ENCODE data around the gene TRIM8.

TRIM8 gene

DNA sequence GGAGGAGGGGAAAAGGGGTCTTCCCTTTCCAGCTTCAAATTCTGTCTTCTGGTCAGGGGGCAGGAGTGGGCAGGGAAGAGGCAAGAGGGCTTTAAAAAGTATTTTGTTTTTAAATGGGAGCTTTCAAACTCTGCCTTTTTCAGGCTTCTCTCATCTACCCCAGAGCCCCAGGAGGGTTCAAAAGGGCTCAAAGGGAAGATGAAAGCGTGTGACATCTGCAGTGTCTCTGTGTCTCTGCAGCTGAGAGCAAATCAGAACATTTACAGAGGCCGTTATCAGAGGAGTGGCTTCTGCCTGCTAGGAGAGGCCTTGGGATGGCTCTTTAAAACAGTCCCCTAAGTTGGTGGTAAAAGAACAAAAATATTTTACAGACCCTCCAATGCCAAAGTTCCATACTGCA is 30.3 kb downstream of the TRIM8 start:
- H3K4me3 ChIP-seq (ENCODE audit: low read length) = no peak overlapping the region
- no peak overlapping the region for H3K4me2 ChIP-seq (ENCODE audit: low read length)

DNA sequence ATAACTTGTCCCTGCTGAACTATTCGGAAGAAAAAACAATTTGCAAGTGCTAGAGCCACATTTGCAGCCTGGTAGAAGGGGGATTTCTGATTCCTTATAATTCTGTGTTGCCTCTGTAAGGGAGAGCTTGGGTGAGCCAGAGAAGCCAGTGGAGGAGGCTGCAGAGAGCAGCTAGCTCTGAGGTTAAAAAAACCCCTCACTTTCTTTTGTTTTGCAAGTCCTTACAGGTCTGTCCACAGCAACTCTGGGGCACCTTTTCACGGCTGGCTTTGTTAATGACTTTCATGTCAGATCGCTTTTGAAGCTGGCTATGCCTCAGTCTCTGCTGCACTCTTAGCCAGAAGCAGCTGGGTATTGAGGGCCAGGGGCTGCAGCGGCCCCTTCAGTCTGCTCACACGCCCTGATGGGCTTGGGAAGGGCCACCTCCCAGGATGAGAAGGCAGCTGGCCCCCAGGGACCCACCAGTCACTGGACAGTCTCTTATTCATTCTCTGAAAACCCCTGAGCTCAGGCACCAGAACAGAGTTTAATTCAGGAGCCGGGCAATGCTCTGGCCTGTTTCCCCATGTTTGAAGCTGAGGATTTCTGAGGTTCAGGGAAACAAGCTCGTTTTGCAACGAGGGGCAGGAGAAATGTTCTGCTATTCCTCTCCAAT is 30.9 kb downstream of the TRIM8 start:
- Histone ChIP-seq H4K20me1 (ENCODE audit: control insufficient read depth, insufficient read depth, low read depth, low read length) (no peaks in the 10 kb centered on the region), H3F3A (ENCODE audit: control insufficient read depth, insufficient read depth) (peaks cover 7% of the 10 kb centered on the region), H3K4me1 (ENCODE audit: control insufficient read depth, low read length) (peaks cover 35% of the 10 kb centered on the region), H3K79me2 (ENCODE audit: control insufficient read depth, low read length) (no peaks in the 10 kb centered on the region), H3K4me3 (ENCODE audit: low read length) (peak overlapping the region; percentile 23), H3K27ac (ENCODE audit: low read depth, low read length) (no peak overlapping the region), H3K4me2 (ENCODE audit: low read length) (peak overlapping the region; percentile 44), H3K36me3 (ENCODE audit: control insufficient read depth, low read length) (no peaks in the 10 kb centered on the region), H3K9me2 (replicated peaks; ENCODE audit: control insufficient read depth, low read length) (no peaks in the 10 kb centered on the region), H3K27me3 (ENCODE audit: control insufficient read depth, low read length) (no peaks in the 10 kb centered on the region), H3K9me3 (ENCODE audit: control insufficient read depth, insufficient read depth, low read length) (no peaks in the 10 kb centered on the region)
- TF ChIP-seq EZH2phosphoT487 (IDR thresholded peaks at IDR 0.05; ENCODE audit: borderline replicate concordance, low read length) = no peak
- TF ChIP-seq, protein P1, sequence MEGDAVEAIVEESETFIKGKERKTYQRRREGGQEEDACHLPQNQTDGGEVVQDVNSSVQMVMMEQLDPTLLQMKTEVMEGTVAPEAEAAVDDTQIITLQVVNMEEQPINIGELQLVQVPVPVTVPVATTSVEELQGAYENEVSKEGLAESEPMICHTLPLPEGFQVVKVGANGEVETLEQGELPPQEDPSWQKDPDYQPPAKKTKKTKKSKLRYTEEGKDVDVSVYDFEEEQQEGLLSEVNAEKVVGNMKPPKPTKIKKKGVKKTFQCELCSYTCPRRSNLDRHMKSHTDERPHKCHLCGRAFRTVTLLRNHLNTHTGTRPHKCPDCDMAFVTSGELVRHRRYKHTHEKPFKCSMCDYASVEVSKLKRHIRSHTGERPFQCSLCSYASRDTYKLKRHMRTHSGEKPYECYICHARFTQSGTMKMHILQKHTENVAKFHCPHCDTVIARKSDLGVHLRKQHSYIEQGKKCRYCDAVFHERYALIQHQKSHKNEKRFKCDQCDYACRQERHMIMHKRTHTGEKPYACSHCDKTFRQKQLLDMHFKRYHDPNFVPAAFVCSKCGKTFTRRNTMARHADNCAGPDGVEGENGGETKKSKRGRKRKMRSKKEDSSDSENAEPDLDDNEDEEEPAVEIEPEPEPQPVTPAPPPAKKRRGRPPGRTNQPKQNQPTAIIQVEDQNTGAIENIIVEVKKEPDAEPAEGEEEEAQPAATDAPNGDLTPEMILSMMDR (IDR thresholded peaks at IDR 0.05; ENCODE audit: low read depth, low read length, poor library complexity, severe bottlenecking) = no peak

More for the DNA sequence above, 30.3 kb downstream of the TRIM8 start:
- no peak for TF ChIP-seq EZH2phosphoT487 (IDR thresholded peaks at IDR 0.05; ENCODE audit: borderline replicate concordance, low read length)
- TF ChIP-seq, protein P1 (IDR thresholded peaks at IDR 0.05; ENCODE audit: low read depth, low read length, poor library complexity, severe bottlenecking) = no peak
- H4K20me1 ChIP-seq (ENCODE audit: control insufficient read depth, insufficient read depth, low read depth, low read length) = no peaks in the 10 kb centered on the region
- H3K4me1 ChIP-seq (ENCODE audit: control insufficient read depth, low read length) = peaks cover 35% of the 10 kb centered on the region
- no peaks in the 10 kb centered on the region for H3K9me2 ChIP-seq (replicated peaks; ENCODE audit: control insufficient read depth, low read length)
- no peaks in the 10 kb centered on the region for H3K27me3 ChIP-seq (ENCODE audit: control insufficient read depth, low read length)
- no peaks in the 10 kb centered on the region for H3K9me3 ChIP-seq (ENCODE audit: control insufficient read depth, insufficient read depth, low read length)
- H3K27ac ChIP-seq (ENCODE audit: low read depth, low read length) = no peak overlapping the region
- H3K79me2 ChIP-seq (ENCODE audit: control insufficient read depth, low read length) = no peaks in the 10 kb centered on the region
- no peaks in the 10 kb centered on the region for H3K36me3 ChIP-seq (ENCODE audit: control insufficient read depth, low read length)
- peaks cover 7% of the 10 kb centered on the region for H3F3A ChIP-seq (ENCODE audit: control insufficient read depth, insufficient read depth)

DNA sequence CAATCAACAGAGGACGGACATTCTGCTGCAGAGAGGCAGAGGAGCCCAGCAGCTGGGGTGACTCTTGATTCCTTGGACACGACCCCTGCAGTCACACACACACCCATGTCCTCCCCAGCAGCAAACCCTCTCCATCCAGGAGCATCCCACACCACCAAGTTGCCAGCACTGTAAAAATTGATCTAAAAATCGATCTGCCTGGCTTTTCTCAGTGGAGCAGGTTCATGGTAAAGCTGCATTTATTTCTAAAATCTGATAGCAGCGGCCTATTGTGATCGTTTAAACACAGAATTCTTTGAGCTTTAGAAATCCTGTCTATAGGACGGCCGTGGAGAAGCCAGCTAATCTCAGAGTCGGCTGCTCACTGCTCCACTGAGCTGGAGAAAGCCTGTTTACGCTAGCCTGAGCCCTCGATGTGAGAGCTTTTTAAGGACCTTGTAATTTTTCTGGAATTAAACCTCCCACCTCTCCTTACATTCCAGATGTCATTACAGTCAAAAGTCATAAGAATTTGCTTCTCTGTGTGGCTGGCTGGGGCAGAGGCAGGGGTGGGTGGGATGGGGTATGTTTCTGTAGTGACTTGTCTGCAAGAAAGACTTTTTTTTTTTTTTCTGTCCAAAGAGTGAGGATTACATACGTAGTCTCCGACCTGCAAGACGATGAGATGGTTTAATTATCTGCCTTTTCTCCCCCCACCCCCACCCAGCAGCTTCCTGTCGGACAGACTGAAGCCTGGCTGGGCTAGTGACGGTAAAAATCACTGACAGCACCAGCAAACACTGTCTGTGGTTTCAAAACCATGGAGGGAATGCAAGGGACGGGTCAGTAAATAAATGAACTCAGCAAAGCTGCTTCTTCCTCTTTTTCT is 31.6 kb downstream of the TRIM8 start:
- peaks cover 35% of the 10 kb centered on the region for H3K4me1 ChIP-seq (ENCODE audit: control insufficient read depth, low read length)
- H3K9me2 ChIP-seq (replicated peaks; ENCODE audit: control insufficient read depth, low read length) = no peaks in the 10 kb centered on the region
- H3K4me2 ChIP-seq (ENCODE audit: low read length) = peak overlapping the region; percentile 44
- H3K36me3 ChIP-seq (ENCODE audit: control insufficient read depth, low read length) = no peaks in the 10 kb centered on the region
- peaks cover 7% of the 10 kb centered on the region for H3F3A ChIP-seq (ENCODE audit: control insufficient read depth, insufficient read depth)
- H3K4me3 ChIP-seq (ENCODE audit: low read length) = peak overlapping the region; percentile 23
- TF ChIP-seq, protein P1 (IDR thresholded peaks at IDR 0.05; ENCODE audit: low read depth, low read length, poor library complexity, severe bottlenecking) = no peak
- TF ChIP-seq EZH2phosphoT487 (IDR thresholded peaks at IDR 0.05; ENCODE audit: borderline replicate concordance, low read length) = no peak
- H3K79me2 ChIP-seq (ENCODE audit: control insufficient read depth, low read length) = no peaks in the 10 kb centered on the region
- H3K27ac ChIP-seq (ENCODE audit: low read depth, low read length) = no peak overlapping the region
- H4K20me1 ChIP-seq (ENCODE audit: control insufficient read depth, insufficient read depth, low read depth, low read length) = no peaks in the 10 kb centered on the region
- no peaks in the 10 kb centered on the region for H3K27me3 ChIP-seq (ENCODE audit: control insufficient read depth, low read length)
- H3K9me3 ChIP-seq (ENCODE audit: control insufficient read depth, insufficient read depth, low read length) = no peaks in the 10 kb centered on the region
